ENCODE measurements around the gene THAP3. TPM values are rescaled to one million over a fixed set of nuclear protein-coding genes. Genes with fewer than 3 reads are reported as not detected.
A peak's percentile ranks its signal among the peaks of the same experiment; 100 is the strongest.

THAP3 gene
- total and polyA plus RNA-seq, 9 of the 15 experiments (the other 6 are each of a cell fraction or from before 2014, with no cell fraction given) = 1.9 to 31.2 (median 18.2) TPM

- TF ChIP-seq REST (IDR thresholded peaks at IDR 0.05; ENCODE audit: borderline replicate concordance) (no peak; the same call in 1 of the 2 replicates), REST (CRISPR knock-in tag; IDR thresholded peaks at IDR 0.05; ENCODE audit: low read depth) (0 out of 2 replicates have a peak, but pooled peaks have one; percentile 40), ZNF175 (CRISPR knock-in tag; IDR thresholded peaks at IDR 0.05; ENCODE audit: low read depth) (no peak), HMG20B (CRISPR knock-in tag; IDR thresholded peaks at IDR 0.05) (no peak), MBD1 (CRISPR knock-in tag; IDR thresholded peaks at IDR 0.05) (no peak), ZNF57 (CRISPR knock-in tag; IDR thresholded peaks at IDR 0.05) (no peak), ZNF280B (CRISPR knock-in tag; IDR thresholded peaks at IDR 0.05) (no peak), GABPB1 (CRISPR knock-in tag; IDR thresholded peaks at IDR 0.05) (0 out of 2 replicates have a peak, but pooled peaks have one; percentile 7), BRD9 (IDR thresholded peaks at IDR 0.05; ENCODE audit: low read depth, partially characterized antibody) (no peak), SNAPC5 (CRISPR knock-in tag; IDR thresholded peaks at IDR 0.05) (no peak), FOXK2 (conservative IDR thresholded peaks at IDR 0.05 in 1 of 2, IDR thresholded peaks at IDR 0.05 in 1 of 2; ENCODE audit: low read depth in 2 of 2) (no peak), ZNF717 (CRISPR knock-in tag; IDR thresholded peaks at IDR 0.05) (no peak)
Observed at GRCh38 chr1:6601923-6602668, 22.6 kb upstream of the THAP3 start (continued).

All from K562 (cell line).